GM12864 (cell line): Measurements from ENCODE around the gene UBR3.

Experiments used
- DNase-seq: peaks from one replicate; pipeline ENCODE4 v3.0.0-alpha.2; 2011; ENCODE audit warnings: low read depth
- H3K4me3 ChIP-seq: 2 replicates; pipeline ENCODE4 v1.5.1; 2011; ENCODE audit warnings: mild to moderate bottlenecking, low read depth, low read length, control low read depth
- CTCF ChIP-seq: IDR thresholded peaks from 2 replicates; pipeline ENCODE4 v1.5.1; 2011; ENCODE audit warnings: low read depth, mild to moderate bottlenecking, moderate library complexity, low read length, control low read depth, inconsistent platforms; ENCODE audit errors: missing control alignments

UBR3 gene

GRCh38 chr2:170086751-170087412 lies 259.6 kb downstream of the UBR3 start:
- no peak overlapping the region for H3K4me3 ChIP-seq
- no peak for DNase-seq
- no peak for TF ChIP-seq CTCF

GRCh38 chr2:170087413-170087793 lies 260.1 kb downstream of the UBR3 start:
- no peak for TF ChIP-seq CTCF
- no peak overlapping the region for H3K4me3 ChIP-seq
- no peak for DNase-seq

- H3K4me3 ChIP-seq, result no peak overlapping the region
- DNase-seq, result no peak
- no peak for TF ChIP-seq CTCF
These were observed 261.5 kb downstream of the UBR3 start for GRCh38 chr2:170088776-170089175.

GRCh38 chr2:170090229-170090628 lies 263.0 kb downstream of the UBR3 start:
- no peak for DNase-seq
- H3K4me3 ChIP-seq, result no peak overlapping the region
- no peak for TF ChIP-seq CTCF

GRCh38 chr2:170091436-170091835 lies 264.2 kb downstream of the UBR3 start:
- H3K4me3 ChIP-seq, result no peak overlapping the region
- no peak for DNase-seq
- no peak for TF ChIP-seq CTCF

- no peak overlapping the region for H3K4me3 ChIP-seq
- no peak for DNase-seq
These were observed 265.3 kb downstream of the UBR3 start for GRCh38 chr2:170092436-170093060.

More at GRCh38 chr2:170092436-170093060, 265.3 kb downstream of the UBR3 start:
- TF ChIP-seq CTCF, result no peak
